BLaER1 (cell line): ENCODE data around the gene MCRS1.

ENCODE experiments used
- H3K27ac ChIP-seq: shearing (Covaris generic); formaldehyde crosslinking; 2 replicates; pipeline ENCODE4 v1.8.1; 2022
- H3K27me3 ChIP-seq: shearing (Covaris generic); formaldehyde crosslinking; 2 replicates; pipeline ENCODE4 v1.8.1; 2022
- H3K36me3 ChIP-seq: shearing (Covaris generic); formaldehyde crosslinking; 2 replicates; pipeline ENCODE4 v1.8.1; 2022
- H3K4me1 ChIP-seq: shearing (Covaris generic); formaldehyde crosslinking; 2 replicates; pipeline ENCODE4 v1.8.1; 2022
- H3K4me2 ChIP-seq: shearing (Covaris generic); formaldehyde crosslinking; 2 replicates; pipeline ENCODE4 v1.8.1; 2022
- H3K4me3 ChIP-seq: shearing (Covaris generic); formaldehyde crosslinking; 2 replicates; pipeline ENCODE4 v1.8.1; 2022
- H3K9ac ChIP-seq: shearing (Covaris generic); formaldehyde crosslinking; 2 replicates; pipeline ENCODE4 v1.8.1; 2022
- H3K9me3 ChIP-seq: shearing (Covaris generic); formaldehyde crosslinking; 2 replicates; pipeline ENCODE4 v1.8.1; 2022
- H4K20me1 ChIP-seq: shearing (Covaris generic); formaldehyde crosslinking; 2 replicates; pipeline ENCODE4 v1.8.1; 2022
- Cebpa-rat ChIP-seq: shearing (Covaris generic); IDR thresholded peaks from 2 replicates; pipeline ENCODE4 v1.8.1; 2022

Gene MCRS1

GRCh38 chr12:49558526-49558925 lies 9.4 kb downstream of the MCRS1 start:
- H3K4me1 ChIP-seq: peaks cover 29% of the 10 kb centered on the region
- no peak overlapping the region for H3K4me2 ChIP-seq
- H3K9me3 ChIP-seq: no peaks in the 10 kb centered on the region
- no peak overlapping the region for H3K4me3 ChIP-seq
- H3K9ac ChIP-seq: no peak overlapping the region
- no peaks in the 10 kb centered on the region for H3K27me3 ChIP-seq
- peaks cover 81% of the 10 kb centered on the region for H3K36me3 ChIP-seq
- H4K20me1 ChIP-seq: no peaks in the 10 kb centered on the region
- TF ChIP-seq Cebpa-rat: no peak
- H3K27ac ChIP-seq: no peak overlapping the region

- no peak for TF ChIP-seq Cebpa-rat
These were observed 10.1 kb downstream of the MCRS1 start for GRCh38 chr12:49557917-49558215.

GRCh38 chr12:49557187-49557916 lies 10.6 kb downstream of the MCRS1 start:
- Histone ChIP-seq H3K4me3 (no peak overlapping the region), H3K27ac (no peak overlapping the region), H3K36me3 (peaks cover 69% of the 10 kb centered on the region), H3K9ac (no peak overlapping the region), H3K27me3 (no peaks in the 10 kb centered on the region), H3K9me3 (no peaks in the 10 kb centered on the region), H3K4me2 (no peak overlapping the region), H3K4me1 (peaks cover 24% of the 10 kb centered on the region), H4K20me1 (no peaks in the 10 kb centered on the region)
- no peak for TF ChIP-seq Cebpa-rat

More at GRCh38 chr12:49557917-49558215, 10.1 kb downstream of the MCRS1 start:
- no peak overlapping the region for H3K27ac ChIP-seq
- peaks cover 74% of the 10 kb centered on the region for H3K36me3 ChIP-seq
- H3K4me2 ChIP-seq: no peak overlapping the region
- H3K9ac ChIP-seq: no peak overlapping the region
- no peaks in the 10 kb centered on the region for H3K27me3 ChIP-seq
- no peaks in the 10 kb centered on the region for H3K9me3 ChIP-seq
- no peaks in the 10 kb centered on the region for H4K20me1 ChIP-seq
- peaks cover 24% of the 10 kb centered on the region for H3K4me1 ChIP-seq
- no peak overlapping the region for H3K4me3 ChIP-seq

- H3K36me3 ChIP-seq: peaks cover 61% of the 10 kb centered on the region
- TF ChIP-seq Cebpa-rat: no peak
- H3K27ac ChIP-seq: no peak overlapping the region
These were observed 11.4 kb downstream of the MCRS1 start for GRCh38 chr12:49556391-49557186.

GRCh38 chr12:49555631-49556390 lies 12.1 kb downstream of the MCRS1 start:
- H3K9me3 ChIP-seq: no peaks in the 10 kb centered on the region
- no peak overlapping the region for H3K9ac ChIP-seq
- no peak overlapping the region for H3K4me2 ChIP-seq
- no peaks in the 10 kb centered on the region for H4K20me1 ChIP-seq
- no peak overlapping the region for H3K4me3 ChIP-seq
- H3K4me1 ChIP-seq: peaks cover 26% of the 10 kb centered on the region
- H3K36me3 ChIP-seq: peaks cover 54% of the 10 kb centered on the region
- no peaks in the 10 kb centered on the region for H3K27me3 ChIP-seq
- no peak overlapping the region for H3K27ac ChIP-seq
- TF ChIP-seq Cebpa-rat: no peak

More at GRCh38 chr12:49556391-49557186, 11.4 kb downstream of the MCRS1 start:
- Histone ChIP-seq H3K27me3 (no peaks in the 10 kb centered on the region), H3K4me2 (no peak overlapping the region), H3K9me3 (no peaks in the 10 kb centered on the region), H4K20me1 (no peaks in the 10 kb centered on the region), H3K4me1 (peaks cover 24% of the 10 kb centered on the region), H3K9ac (no peak overlapping the region), H3K4me3 (no peak overlapping the region)

- no peak for TF ChIP-seq Cebpa-rat
- Histone ChIP-seq H3K4me1 (peaks cover 29% of the 10 kb centered on the region), H3K9ac (no peak overlapping the region), H3K27me3 (peaks cover 6% of the 10 kb centered on the region), H3K27ac (no peak overlapping the region), H3K4me3 (no peak overlapping the region), H3K36me3 (peaks cover 38% of the 10 kb centered on the region), H4K20me1 (no peaks in the 10 kb centered on the region), H3K9me3 (no peaks in the 10 kb centered on the region), H3K4me2 (peak overlapping the region; percentile 10)
These were observed 13.7 kb downstream of the MCRS1 start for GRCh38 chr12:49554266-49554665.

GRCh38 chr12:49553512-49554088 lies 14.3 kb downstream of the MCRS1 start:
- Histone ChIP-seq H3K9ac (no peak overlapping the region), H3K9me3 (no peaks in the 10 kb centered on the region), H3K4me1 (peaks cover 36% of the 10 kb centered on the region), H3K27ac (no peak overlapping the region), H3K36me3 (peaks cover 32% of the 10 kb centered on the region), H3K4me3 (no peak overlapping the region), H4K20me1 (no peaks in the 10 kb centered on the region), H3K27me3 (peaks cover 12% of the 10 kb centered on the region), H3K4me2 (peak overlapping the region; percentile 10; the same call in 1 of the 2 replicates)
- TF ChIP-seq Cebpa-rat: no peak

- Histone ChIP-seq H4K20me1 (no peaks in the 10 kb centered on the region), H3K4me2 (peak overlapping the region; percentile 56), H3K27ac (no peak overlapping the region), H3K4me3 (no peak overlapping the region), H3K27me3 (peaks cover 19% of the 10 kb centered on the region), H3K9me3 (no peaks in the 10 kb centered on the region), H3K4me1 (peaks cover 38% of the 10 kb centered on the region), H3K9ac (no peak overlapping the region), H3K36me3 (peaks cover 24% of the 10 kb centered on the region)
- no peak for TF ChIP-seq Cebpa-rat
These were observed 15.0 kb downstream of the MCRS1 start for GRCh38 chr12:49552899-49553298.

GRCh38 chr12:49552425-49552824 lies 15.5 kb downstream of the MCRS1 start:
- Histone ChIP-seq H4K20me1 (no peaks in the 10 kb centered on the region), H3K4me3 (no peak overlapping the region), H3K9me3 (no peaks in the 10 kb centered on the region), H3K36me3 (peaks cover 20% of the 10 kb centered on the region), H3K9ac (no peak overlapping the region), H3K4me1 (peaks cover 38% of the 10 kb centered on the region), H3K27me3 (peaks cover 24% of the 10 kb centered on the region), H3K4me2 (peak overlapping the region; percentile 56), H3K27ac (no peak overlapping the region)
- no peak for TF ChIP-seq Cebpa-rat
